22Rv1 (cell line): ENCODE measurements around the gene GOLPH3.

Source experiments
- ZFX ChIP-seq: fragments of 450-650 bp; IDR thresholded peaks from 2 replicates; pipeline ENCODE4 v1.6.1; 2017; ENCODE audit warnings: antibody characterized with exemption, borderline replicate concordance
- TF ChIP-seq, protein P1 (sequence below): fragments of 450-650 bp; IDR thresholded peaks from 2 replicates; pipeline ENCODE4 v1.5.1; 2017; ENCODE audit warnings: mild to moderate bottlenecking

- TF ChIP-seq, protein P1, sequence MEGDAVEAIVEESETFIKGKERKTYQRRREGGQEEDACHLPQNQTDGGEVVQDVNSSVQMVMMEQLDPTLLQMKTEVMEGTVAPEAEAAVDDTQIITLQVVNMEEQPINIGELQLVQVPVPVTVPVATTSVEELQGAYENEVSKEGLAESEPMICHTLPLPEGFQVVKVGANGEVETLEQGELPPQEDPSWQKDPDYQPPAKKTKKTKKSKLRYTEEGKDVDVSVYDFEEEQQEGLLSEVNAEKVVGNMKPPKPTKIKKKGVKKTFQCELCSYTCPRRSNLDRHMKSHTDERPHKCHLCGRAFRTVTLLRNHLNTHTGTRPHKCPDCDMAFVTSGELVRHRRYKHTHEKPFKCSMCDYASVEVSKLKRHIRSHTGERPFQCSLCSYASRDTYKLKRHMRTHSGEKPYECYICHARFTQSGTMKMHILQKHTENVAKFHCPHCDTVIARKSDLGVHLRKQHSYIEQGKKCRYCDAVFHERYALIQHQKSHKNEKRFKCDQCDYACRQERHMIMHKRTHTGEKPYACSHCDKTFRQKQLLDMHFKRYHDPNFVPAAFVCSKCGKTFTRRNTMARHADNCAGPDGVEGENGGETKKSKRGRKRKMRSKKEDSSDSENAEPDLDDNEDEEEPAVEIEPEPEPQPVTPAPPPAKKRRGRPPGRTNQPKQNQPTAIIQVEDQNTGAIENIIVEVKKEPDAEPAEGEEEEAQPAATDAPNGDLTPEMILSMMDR: no peak
- TF ChIP-seq ZFX: no peak
Measured at GRCh38 chr5:32144378-32145207, 29.5 kb downstream of the GOLPH3 start.
